A204.1 (cell line): ENCODE results near the gene CSNK1D.
"Not testable (repeated sequence)": the region's sequence is repeated elsewhere in the genome, so short reads cannot be mapped to it uniquely, and the experiment has no call there.

Source experiments
- FAIRE-seq: peaks from 2 replicates; lab custom pipeline; 2012; peaks lifted over from hg19 to GRCh38; lab: Jason Lieb, UNC

The CSNK1D gene

GRCh38 chr17:82272495-82273326, 789 bp downstream of the CSNK1D start:
- FAIRE-seq: no peak

GRCh38 chr17:82271401-82271800, 2.1 kb downstream of the CSNK1D start:
- FAIRE-seq: no peak

- no peak for FAIRE-seq
These were observed 2.8 kb downstream of the CSNK1D start for GRCh38 chr17:82270651-82271050.

GRCh38 chr17:82269882-82270500, 3.5 kb downstream of the CSNK1D start:
- FAIRE-seq: no peak

GRCh38 chr17:82269138-82269881, 4.2 kb downstream of the CSNK1D start:
- no peak for FAIRE-seq

- FAIRE-seq: no peak
These were observed 5.7 kb downstream of the CSNK1D start for GRCh38 chr17:82267575-82268379.

GRCh38 chr17:82266142-82266541, 7.4 kb downstream of the CSNK1D start:
- FAIRE-seq: no peak

- FAIRE-seq: no peak
These were observed 9.9 kb downstream of the CSNK1D start for GRCh38 chr17:82263641-82264040.

GRCh38 chr17:82262344-82262743, 11.2 kb downstream of the CSNK1D start:
- no peak for FAIRE-seq

- not testable (repeated sequence) for FAIRE-seq
These were observed 13.2 kb downstream of the CSNK1D start for GRCh38 chr17:82259972-82260961.

- FAIRE-seq: no peak
These were observed 14.9 kb downstream of the CSNK1D start for GRCh38 chr17:82258555-82258954.

- no peak for FAIRE-seq
These were observed 16.0 kb downstream of the CSNK1D start for GRCh38 chr17:82257473-82257872.

GRCh38 chr17:82256242-82256885, 17.1 kb downstream of the CSNK1D start:
- FAIRE-seq: no peak

GRCh38 chr17:82255402-82255972, 18.0 kb downstream of the CSNK1D start:
- no peak for FAIRE-seq

GRCh38 chr17:82254746-82255145, 18.8 kb downstream of the CSNK1D start:
- FAIRE-seq: not testable (repeated sequence)

GRCh38 chr17:82254096-82254495, 19.4 kb downstream of the CSNK1D start:
- not testable (repeated sequence) for FAIRE-seq

GRCh38 chr17:82253179-82253544, 20.3 kb downstream of the CSNK1D start:
- no peak for FAIRE-seq

GRCh38 chr17:82252511-82253178, 20.9 kb downstream of the CSNK1D start:
- no peak for FAIRE-seq

GRCh38 chr17:82250868-82251500, 22.5 kb downstream of the CSNK1D start:
- FAIRE-seq: no peak
